HPDE6-E6E7 (cell line): ENCODE results near the gene ZNF385A.
A peak's percentile ranks its signal among the peaks of the same experiment; 100 is the strongest.

Source experiments
- DNase-seq: peaks from one replicate; pipeline ENCODE4 v3.0.0; 2011; ENCODE audit warnings: missing footprints; ENCODE audit errors: extremely low spot score

ZNF385A gene

DNA sequence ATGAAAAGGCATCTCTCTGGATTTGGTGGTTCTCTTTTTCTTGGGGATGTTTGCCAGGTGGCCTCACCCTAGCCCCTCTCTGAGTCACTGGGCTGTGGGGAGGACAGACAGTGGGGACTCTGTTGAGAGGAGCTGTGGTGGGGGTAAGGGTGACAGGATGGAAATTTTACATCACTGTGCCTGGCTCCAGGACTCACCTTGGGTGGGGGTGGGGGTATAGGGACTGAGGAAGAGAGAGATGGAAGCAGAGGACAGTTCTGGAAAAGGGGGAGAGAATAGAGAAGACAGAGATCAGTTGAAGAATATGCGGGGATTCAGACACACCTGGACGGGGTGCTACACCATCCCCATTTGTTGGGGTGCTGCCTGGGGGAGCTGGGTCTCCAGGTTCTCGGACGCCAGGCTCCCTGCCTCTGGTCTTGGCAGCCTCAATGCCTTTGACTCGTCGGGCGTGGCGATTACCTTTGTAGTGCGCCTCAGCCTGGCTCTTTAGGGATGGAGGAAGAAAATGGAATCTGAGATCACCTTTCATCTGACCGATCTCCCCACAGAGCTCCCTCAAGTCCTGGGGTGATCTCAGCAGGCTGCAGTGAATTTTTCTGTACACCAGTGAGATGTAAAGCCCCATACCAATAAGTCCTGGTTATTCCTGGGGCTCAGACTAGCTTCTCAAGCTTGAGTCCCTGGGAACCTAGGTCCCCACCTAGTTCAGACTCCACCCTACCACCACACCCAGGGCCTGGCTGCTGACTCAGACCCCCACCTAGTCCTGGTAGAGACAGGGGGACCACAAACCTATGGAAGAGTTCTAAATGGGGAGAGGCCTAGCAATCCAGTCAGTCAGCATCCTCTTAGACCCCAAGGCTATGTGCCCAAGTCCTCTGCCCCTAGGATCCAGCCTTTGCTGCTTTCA, 10.6 kb downstream of the ZNF385A start:
- no peak for DNase-seq

DNA sequence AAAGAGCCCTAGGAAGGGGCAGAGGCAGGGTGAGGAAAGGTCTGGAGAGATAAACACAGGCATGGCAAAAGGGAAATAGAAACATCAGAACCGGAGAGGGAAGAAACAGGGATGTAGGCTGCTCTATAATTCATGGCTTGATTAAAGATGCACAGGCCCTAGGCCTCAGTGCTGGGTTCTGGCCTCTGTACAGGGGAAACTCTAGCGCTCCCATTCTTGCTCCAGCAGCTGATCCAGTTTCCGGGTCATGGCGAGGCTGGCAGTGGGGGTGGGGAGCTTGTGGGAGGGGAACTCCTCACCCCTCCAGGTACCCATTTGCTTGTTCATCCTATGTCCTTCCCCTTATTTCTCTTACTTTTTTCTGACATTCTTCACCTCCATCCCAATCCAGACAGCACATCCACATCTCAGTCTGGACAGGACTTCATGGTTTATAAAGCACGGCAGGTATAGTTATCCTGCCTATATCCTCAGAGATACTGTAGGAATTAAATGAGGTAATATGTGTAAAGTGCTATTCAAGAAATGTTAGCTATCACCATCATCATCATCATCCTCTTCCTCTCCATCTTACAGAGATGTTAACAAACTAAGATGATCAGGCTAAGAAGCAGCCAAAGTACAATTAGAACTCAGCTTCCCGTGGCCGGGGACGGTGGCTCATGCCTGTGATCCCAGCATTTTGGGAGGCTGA, 12.3 kb downstream of the ZNF385A start:
- no peak for DNase-seq

GRCh38 chr12:54371328-54372112, 13.0 kb downstream of the ZNF385A start:
- DNase-seq: no peak

DNA sequence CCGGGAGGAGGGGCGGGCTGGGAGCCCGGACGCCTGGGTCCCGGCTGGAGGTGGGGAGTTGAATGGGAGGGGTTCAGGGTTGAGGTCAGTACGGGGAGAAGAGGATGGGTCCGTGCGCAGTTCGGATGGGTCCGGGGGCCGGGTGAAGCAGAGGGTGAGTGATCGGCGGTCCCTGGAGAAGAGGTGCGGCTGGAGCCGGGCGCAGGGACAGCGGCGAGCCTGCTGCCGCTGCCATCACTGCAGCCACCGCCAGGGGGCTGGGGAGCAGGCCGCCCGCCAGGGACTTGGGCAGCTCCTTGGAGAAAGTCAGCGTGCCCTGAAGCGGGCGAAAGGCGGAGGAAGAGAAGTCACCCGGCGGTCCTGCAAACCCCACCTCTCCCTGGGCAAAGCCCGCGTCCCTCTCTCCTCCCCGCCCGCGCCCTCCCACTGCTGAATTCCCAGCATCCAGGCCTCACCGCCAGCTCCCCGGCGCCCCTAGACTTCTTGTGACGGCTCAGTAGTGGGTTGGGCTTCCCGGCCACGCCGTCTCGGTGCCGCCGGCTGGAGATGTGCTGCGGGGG, 14.3 kb downstream of the ZNF385A start:
- DNase-seq: no peak

- DNase-seq: no peak
Measured at GRCh38 chr12:54369597-54370131, 14.9 kb downstream of the ZNF385A start.

GRCh38 chr12:54368709-54369596, 15.6 kb downstream of the ZNF385A start:
- DNase-seq: peak; percentile 64

- no peak for DNase-seq
Measured at GRCh38 chr12:54368025-54368708, 16.4 kb downstream of the ZNF385A start.

DNA sequence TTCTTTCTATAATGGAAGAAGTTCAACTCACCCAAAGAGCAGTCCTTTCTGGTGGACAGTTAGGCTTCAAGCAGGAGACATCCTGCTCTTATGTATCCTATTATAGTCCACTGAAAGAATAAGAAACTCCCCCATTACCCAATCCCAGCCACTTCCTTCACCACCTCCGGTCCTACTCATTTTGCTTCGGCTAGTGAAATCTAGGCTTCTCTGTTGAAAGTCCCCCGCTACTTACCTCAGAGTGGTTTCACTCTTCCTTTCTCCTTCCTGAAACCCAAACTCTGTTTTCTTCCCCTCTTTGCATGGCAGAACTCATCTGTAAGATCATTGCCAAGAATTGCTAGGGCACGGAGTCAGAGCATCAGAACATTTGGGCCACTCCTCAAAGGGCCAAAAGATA, 20.1 kb downstream of the ZNF385A start, which contains the start of gene GPR84:
GPR84 (minus strand) TSS at position 74 of the 400 bp plus-strand sequence. CDS start 635 bp downstream, outside the sequence.
- no peak for DNase-seq

- DNase-seq: no peak
Measured at GRCh38 chr12:54363618-54364017, 20.9 kb downstream of the ZNF385A start.

DNA sequence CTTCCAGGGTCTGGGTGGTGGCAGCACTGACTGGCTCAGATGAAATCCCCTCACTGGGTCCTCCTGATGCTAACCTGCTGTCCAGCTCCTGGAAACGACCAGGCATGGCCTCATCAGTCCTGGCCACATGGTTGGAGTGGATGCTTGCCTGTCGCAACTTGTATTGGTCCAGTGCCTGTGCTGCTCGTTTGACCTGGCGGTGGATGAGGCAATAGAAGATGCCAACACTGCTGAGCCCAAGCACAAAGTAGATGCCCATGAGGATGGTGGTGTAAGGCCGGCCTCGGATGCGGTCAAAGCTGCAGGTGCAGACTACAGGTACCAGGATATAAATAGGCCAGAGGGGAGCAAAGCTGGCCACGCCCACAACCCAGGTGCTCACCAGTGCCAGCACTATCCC, 21.5 kb downstream of the ZNF385A start:
- no peak for DNase-seq

- peak; percentile 58 for DNase-seq
Measured at GRCh38 chr12:54360717-54361456, 23.6 kb downstream of the ZNF385A start.

GRCh38 chr12:54359762-54360351, 24.7 kb downstream of the ZNF385A start:
- no peak for DNase-seq

DNA sequence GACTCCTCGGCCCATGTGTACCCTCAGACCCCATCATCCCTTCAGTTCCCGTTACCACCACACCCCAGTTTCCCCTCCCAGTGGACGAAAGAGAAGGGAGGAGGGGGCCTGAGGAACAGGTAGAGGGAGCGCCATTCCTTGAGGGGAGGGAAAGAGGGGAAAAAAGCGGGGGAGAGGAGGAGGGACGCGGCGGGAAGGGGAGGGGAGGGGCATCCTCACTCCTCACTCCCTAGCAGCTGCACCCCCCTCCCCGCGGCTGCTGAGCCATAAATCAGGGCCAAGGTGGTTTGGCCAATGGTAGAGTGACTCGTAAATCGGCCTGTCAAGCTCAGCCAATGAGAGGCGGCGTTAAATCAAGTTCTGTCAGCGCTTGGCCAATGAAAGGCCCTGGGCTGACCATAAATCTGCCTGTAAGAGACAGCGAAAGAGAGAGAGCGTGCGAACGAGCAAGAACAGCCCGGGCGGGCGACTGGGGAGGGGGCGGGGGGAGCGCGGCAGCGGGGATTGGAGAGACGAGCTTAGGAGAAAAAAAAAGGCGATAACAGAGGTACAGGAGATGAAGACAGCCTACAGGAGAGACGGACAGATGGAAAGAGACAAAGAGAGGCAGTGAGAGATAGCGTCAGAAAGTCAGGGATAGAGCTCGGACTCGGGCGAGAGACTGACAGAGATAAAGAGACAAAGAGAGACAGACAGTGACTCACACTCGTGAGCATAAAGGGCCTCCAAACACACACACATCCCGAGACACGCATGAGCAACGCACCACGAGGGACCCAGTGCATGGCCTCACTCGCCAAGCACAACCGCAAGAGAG, 25.4 kb downstream of the ZNF385A start:
- DNase-seq: peak; percentile 99

- no peak for DNase-seq
Measured at GRCh38 chr12:54358191-54358944, 26.2 kb downstream of the ZNF385A start.

- no peak for DNase-seq
Measured at GRCh38 chr12:54357506-54358190, 26.9 kb downstream of the ZNF385A start.

- no peak for DNase-seq
Measured at GRCh38 chr12:54356951-54357356, 27.6 kb downstream of the ZNF385A start.
